H1 (cell line): ENCODE results near the gene NFYB. TPM values are rescaled to one million over a fixed set of nuclear protein-coding genes. Genes with fewer than 3 reads are reported as not detected.

ENCODE experiments used
- CTCF ChIA-PET: fragments of 300-600 bp; sonication (Branson Sonifier 250); formaldehyde crosslinking; loops from one replicate; lab custom pipeline; 2021; ENCODE audit not compliant: partially characterized antibody; lab: Charles Lee
- POLR2A ChIA-PET: fragments of 300-600 bp; sonication (Branson Sonifier 250); formaldehyde crosslinking; loops from one replicate; lab custom pipeline; 2021; ENCODE audit warnings: inconsistent platforms; ENCODE audit not compliant: partially characterized antibody; lab: Charles Lee
- DNase-seq, 2 experiments: peaks; one replicate each; pipeline versions ENCODE4 v3.0.0 to v3.0.0-alpha.2; 2010 to 2022; ENCODE audit warnings: low spot score in 2 of 2, low read depth in 1 of 2, mixed read lengths in 1 of 2
- FAIRE-seq: peaks from 2 replicates; lab custom pipeline; 2011; peaks lifted over from hg19 to GRCh38; lab: Jason Lieb, UNC
- H2AFZ ChIP-seq: 2 replicates; pipeline ENCODE4 v1.8.1; 2012; ENCODE audit warnings: low read length, inconsistent platforms
- H2AK5ac ChIP-seq: 2 replicates; pipeline ENCODE4 v1.6.1; 2013; ENCODE audit warnings: low read depth, low read length
- H2BK120ac ChIP-seq: replicated peaks from 2 replicates; pipeline ENCODE3; 2013; ENCODE audit warnings: low read depth, low read length, inconsistent platforms
- H2BK12ac ChIP-seq: 2 replicates; pipeline ENCODE4 v1.6.1; 2013; ENCODE audit warnings: low read depth, low read length
- H2BK15ac ChIP-seq: 2 replicates; pipeline ENCODE4 v1.6.1; 2013; ENCODE audit warnings: low read length
- H2BK20ac ChIP-seq: 2 replicates; pipeline ENCODE4 v1.6.1; 2013; ENCODE audit warnings: low read length
- H2BK5ac ChIP-seq: 2 replicates; pipeline ENCODE4 v1.6.1; 2013; ENCODE audit warnings: low read depth, low read length
- H3K14ac ChIP-seq: 2 replicates; pipeline ENCODE4 v1.6.1; 2013; ENCODE audit warnings: inconsistent platforms; ENCODE audit not compliant: insufficient read length
- H3K18ac ChIP-seq: 2 replicates; pipeline ENCODE4 v1.6.1; 2013; ENCODE audit warnings: low read length; ENCODE audit errors: extremely low read depth
- H3K23ac ChIP-seq: 2 replicates; pipeline ENCODE4 v1.6.1; 2013; ENCODE audit warnings: inconsistent platforms; ENCODE audit not compliant: insufficient read length
- H3K23me2 ChIP-seq: 2 replicates; pipeline ENCODE4 v1.6.1; 2013; ENCODE audit warnings: low read depth, low read length
- H3K27ac ChIP-seq: 2 replicates; pipeline ENCODE4 v1.6.1; 2011; ENCODE audit warnings: low read depth, low read length, inconsistent platforms
- H3K27me3 ChIP-seq, 4 experiments: replicated peaks in 1 of 4; 1 replicate in 1 of 4; 2 replicates in 3 of 4; pipeline versions ENCODE4 v1.6.1 to v1.8.1; 2011 to 2013; ENCODE audit warnings: low read length in 3 of 4, mild to moderate bottlenecking in 3 of 4, inconsistent platforms in 2 of 4, mixed read lengths in 2 of 4, moderate library complexity in 1 of 4; ENCODE audit not compliant: control insufficient read depth in 3 of 4, insufficient read depth in 3 of 4; ENCODE audit errors: extremely low read depth in 1 of 4
- H3K36me3 ChIP-seq, 4 experiments: 2 replicates each; pipeline versions ENCODE4 v1.6.1 to v1.8.1; 2011 to 2013; ENCODE audit warnings: mild to moderate bottlenecking in 4 of 4, low read length in 3 of 4, moderate library complexity in 2 of 4, control low read depth in 1 of 4, inconsistent platforms in 1 of 4; ENCODE audit not compliant: insufficient read depth in 4 of 4, control insufficient read depth in 2 of 4
- H3K4ac ChIP-seq: replicated peaks from 2 replicates; pipeline ENCODE3; 2013; ENCODE audit warnings: low read length, low read depth, mixed read lengths, inconsistent platforms; ENCODE audit not compliant: insufficient read length
- H3K4me1 ChIP-seq, 4 experiments: replicated peaks in 1 of 4; 1 replicate in 1 of 4; 2 replicates in 3 of 4; pipeline versions ENCODE4 v1.6.1 to v1.8.1; 2011 to 2013; ENCODE audit warnings: low read length in 3 of 4, inconsistent platforms in 2 of 4, mixed read lengths in 1 of 4; ENCODE audit not compliant: insufficient read depth in 4 of 4, control insufficient read depth in 3 of 4
- H3K4me2 ChIP-seq, 2 experiments: 2 replicates each; pipeline versions ENCODE4 v1.6.1 to v1.8.1; 2011 to 2013; ENCODE audit warnings: low read depth in 2 of 2, low read length in 2 of 2, control low read depth in 1 of 2, inconsistent platforms in 1 of 2, mild to moderate bottlenecking in 1 of 2; ENCODE audit not compliant: insufficient read depth in 1 of 2
- H3K4me3 ChIP-seq, 4 experiments: fragments of 200-600, 300-600 bp in 1 of 4; sonication (generic), shearing (Covaris generic), sonication (Bioruptor Twin) in 1 of 4; 2 replicates each; pipeline versions ENCODE4 v1.5.1 to v1.8.1; 2011 to 2016; ENCODE audit warnings: low read length in 4 of 4, low read depth in 3 of 4, control low read depth in 2 of 4, inconsistent platforms in 2 of 4, mild to moderate bottlenecking in 2 of 4, mixed read lengths in 1 of 4, moderate library complexity in 1 of 4; ENCODE audit not compliant: insufficient read depth in 2 of 4; ENCODE audit errors: extremely low read depth in 1 of 4
- H3K56ac ChIP-seq: replicated peaks from 2 replicates; pipeline ENCODE3; 2013; ENCODE audit warnings: low read depth, mild to moderate bottlenecking, mixed read lengths, low read length, inconsistent platforms; ENCODE audit not compliant: insufficient read length
- H3K79me1 ChIP-seq: 2 replicates; pipeline ENCODE4 v1.6.1; 2013; ENCODE audit warnings: low read depth, low read length, control low read depth
- H3K79me2 ChIP-seq, 2 experiments: 2 replicates each; pipeline versions ENCODE4 v1.6.1 to v1.8.1; 2012 to 2013; ENCODE audit warnings: low read length in 2 of 2, mild to moderate bottlenecking in 2 of 2, inconsistent platforms in 1 of 2; ENCODE audit not compliant: insufficient read depth in 2 of 2, control insufficient read depth in 1 of 2
- H3K9ac ChIP-seq, 4 experiments: replicated peaks in 1 of 4; 1 replicate in 1 of 4; 2 replicates in 3 of 4; pipeline versions ENCODE4 v1.6.1 to v1.8.1; 2011 to 2013; ENCODE audit warnings: low read depth in 3 of 4, low read length in 3 of 4, control low read depth in 2 of 4, mild to moderate bottlenecking in 2 of 4, moderate library complexity in 2 of 4, inconsistent platforms in 1 of 4; ENCODE audit errors: extremely low read depth in 1 of 4
- H3K9me3 ChIP-seq, 2 experiments: 2 replicates each; pipeline versions ENCODE4 v1.6.1 to v1.8.1; 2012 to 2013; ENCODE audit warnings: mild to moderate bottlenecking in 2 of 2, moderate library complexity in 2 of 2, control low read depth in 1 of 2, inconsistent platforms in 1 of 2, low read depth in 1 of 2, low read length in 1 of 2, mixed read lengths in 1 of 2; ENCODE audit not compliant: insufficient read depth in 2 of 2
- H4K20me1 ChIP-seq, 2 experiments: replicated peaks in 1 of 2; 2 replicates each; pipeline versions ENCODE3 to v1.8.1; 2011 to 2013; ENCODE audit warnings: inconsistent platforms in 2 of 2, low read length in 2 of 2, mild to moderate bottlenecking in 1 of 2; ENCODE audit not compliant: insufficient read depth in 2 of 2, control insufficient read depth in 1 of 2
- H4K5ac ChIP-seq: 2 replicates; pipeline ENCODE4 v1.6.1; 2013; ENCODE audit warnings: low read length, low read depth, mixed read lengths, inconsistent platforms; ENCODE audit not compliant: insufficient read length
- H4K8ac ChIP-seq: 2 replicates; pipeline ENCODE4 v1.8.0; 2013; ENCODE audit warnings: mild to moderate bottlenecking, moderate library complexity, low read length, inconsistent platforms; ENCODE audit not compliant: insufficient read depth; ENCODE audit errors: extremely low read depth
- H4K91ac ChIP-seq: replicated peaks from 2 replicates; pipeline ENCODE3; 2013; ENCODE audit warnings: low read length, mixed read lengths, inconsistent platforms; ENCODE audit not compliant: insufficient read length
- ATF3 ChIP-seq: IDR thresholded peaks from 2 replicates; pipeline ENCODE4 v1.6.1; 2011; ENCODE audit warnings: low read depth, mild to moderate bottlenecking, low read length; ENCODE audit not compliant: insufficient read depth
- CEBPB ChIP-seq: IDR thresholded peaks from 2 replicates; pipeline ENCODE4 v1.6.1; 2012; ENCODE audit warnings: low read depth, low read length
- CTBP2 ChIP-seq: IDR thresholded peaks from 2 replicates; pipeline ENCODE4 v1.7.0; 2011; ENCODE audit warnings: borderline replicate concordance, mild to moderate bottlenecking, moderate library complexity, mixed read lengths, low read length; ENCODE audit not compliant: insufficient read depth, insufficient read length
- KDM1A ChIP-seq: fragments of 200-600, 300-600 bp; sonication (generic); IDR thresholded peaks from 2 replicates; pipeline ENCODE4 v1.7.1; 2016; ENCODE audit warnings: mild to moderate bottlenecking, low read length, borderline replicate concordance
- MAFK ChIP-seq: IDR thresholded peaks from 2 replicates; pipeline ENCODE4 v1.6.1; 2012; ENCODE audit warnings: low read depth, mild to moderate bottlenecking, improper control_type of control experiment, low read length
- TBP ChIP-seq: IDR thresholded peaks from 2 replicates; pipeline ENCODE4 v1.6.1; 2011; ENCODE audit warnings: low read depth, low read length, improper control_type of control experiment
- YY1 ChIP-seq: IDR thresholded peaks from 2 replicates; pipeline ENCODE4 v1.6.1; 2011; ENCODE audit warnings: low read depth, mild to moderate bottlenecking, low read length
- WGBS, 2 experiments: shearing (Covaris generic) in 1 of 2; methylation state at CpG; one replicate each; pipeline versions ENCODE4 v1.1.6 to v1.1.7; 2013 to 2015; ENCODE audit warnings: low lambda C conversion rate in 2 of 2, mixed read lengths in 2 of 2, inconsistent platforms in 1 of 2, low coverage in 1 of 2, missing lambda C conversion rate in 1 of 2; ENCODE audit not compliant: insufficient replicate concordance in 2 of 2, insufficient coverage in 1 of 2, insufficient read length in 1 of 2; ENCODE audit errors: extremely low coverage in 1 of 2, missing lambda C conversion rate in 1 of 2; 5-methylcytosine and 5-hydroxymethylcytosine counted together
- polyA plus RNA-seq, 7 experiments: library from polyadenylated mRNA; depleted of rRNA in 3 of 7; stranded (reverse) in 5 of 7; unstranded in 2 of 7; fragments of >200 nt in 5 of 7; fragments of 200-250 nt in 2 of 7; gene quantifications; 1 replicate in 5 of 7; 2 replicates in 1 of 7; 4 replicates in 1 of 7; pipeline versions ENCODE4 v1.2.1 to v1.2.3, GENCODE V29; 2011 to 2013; ENCODE audit warnings: missing spikeins in 2 of 7, mixed read lengths in 2 of 7
- total RNA-seq: library from RNA; stranded (reverse); fragmentation: NEBNext Ultra II Directional; extraction: Animal tissue kit (Norgen Biotek cat#: 25700); gene quantifications from 2 replicates; pipeline ENCODE4 v1.2.1, GENCODE V29; 2021

NFYB gene
- total and polyA plus RNA-seq, 2 of the 8 experiments (the other 6 are each of a cell fraction or from before 2014, with no cell fraction given), result 29.1 to 43.5 TPM

- Histone ChIP-seq H3K23ac (no peak overlapping the region), H3K79me1 (no peaks in the 10 kb centered on the region), H2BK20ac (no peak overlapping the region), H3K56ac (no peak overlapping the region), H3K23me2 (no peaks in the 10 kb centered on the region), H2AFZ (no peak overlapping the region), H3K4me1 (no peaks in the 10 kb centered on the region), H3K18ac (no peak overlapping the region), H3K4me2 (no peak overlapping the region), H3K27ac (no peak overlapping the region), H3K9ac (no peak overlapping the region), H4K8ac (no peak overlapping the region), H2BK5ac (no peak overlapping the region), H3K9me3 (no peaks in the 10 kb centered on the region), H3K14ac (no peak overlapping the region), H2BK12ac (no peak overlapping the region), H2AK5ac (no peak overlapping the region), H4K5ac (no peak overlapping the region), H4K20me1 (no peaks in the 10 kb centered on the region), H4K91ac (no peak overlapping the region), H3K4ac (no peak overlapping the region), H3K4me3 (no peak overlapping the region), H3K27me3 (no peaks in the 10 kb centered on the region), H3K36me3 (no peaks in the 10 kb centered on the region), H2BK15ac (no peak overlapping the region), H3K79me2 (no peaks in the 10 kb centered on the region), H2BK120ac (no peak overlapping the region)
- CTCF ChIA-PET, result interaction anchor here (1.6 kb wide), 2 partner anchors 15 to 35 kb away, joined by 5 to 6 read pairs; no protein-coding TSS in a partner anchor
- POLR2A ChIA-PET, result no interaction called here
- FAIRE-seq (no peak), DNase-seq (no peak)
- TF ChIP-seq MAFK (no peak), CEBPB (no peak), TBP (no peak), CTBP2 (no peak), KDM1A (no peak), YY1 (no peak), ATF3 (no peak)
- 93% methylated on average over 1 of the region's 1 CpG; no CpG with 5 or more reads in 1 of the 2 experiments for WGBS, 2 experiments
Observed at GRCh38 chr12:104073699-104074098, 64.3 kb downstream of the NFYB start.
